ENCODE results near the gene ADM5.

GRCh38 chr19:49651029-49651819 is 38.2 kb upstream of the ADM5 start:
- TF ChIP-seq, protein P1, sequence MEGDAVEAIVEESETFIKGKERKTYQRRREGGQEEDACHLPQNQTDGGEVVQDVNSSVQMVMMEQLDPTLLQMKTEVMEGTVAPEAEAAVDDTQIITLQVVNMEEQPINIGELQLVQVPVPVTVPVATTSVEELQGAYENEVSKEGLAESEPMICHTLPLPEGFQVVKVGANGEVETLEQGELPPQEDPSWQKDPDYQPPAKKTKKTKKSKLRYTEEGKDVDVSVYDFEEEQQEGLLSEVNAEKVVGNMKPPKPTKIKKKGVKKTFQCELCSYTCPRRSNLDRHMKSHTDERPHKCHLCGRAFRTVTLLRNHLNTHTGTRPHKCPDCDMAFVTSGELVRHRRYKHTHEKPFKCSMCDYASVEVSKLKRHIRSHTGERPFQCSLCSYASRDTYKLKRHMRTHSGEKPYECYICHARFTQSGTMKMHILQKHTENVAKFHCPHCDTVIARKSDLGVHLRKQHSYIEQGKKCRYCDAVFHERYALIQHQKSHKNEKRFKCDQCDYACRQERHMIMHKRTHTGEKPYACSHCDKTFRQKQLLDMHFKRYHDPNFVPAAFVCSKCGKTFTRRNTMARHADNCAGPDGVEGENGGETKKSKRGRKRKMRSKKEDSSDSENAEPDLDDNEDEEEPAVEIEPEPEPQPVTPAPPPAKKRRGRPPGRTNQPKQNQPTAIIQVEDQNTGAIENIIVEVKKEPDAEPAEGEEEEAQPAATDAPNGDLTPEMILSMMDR (IDR thresholded peaks at IDR 0.05) = no peak
- no peak for TF ChIP-seq POLR2A (IDR thresholded peaks at IDR 0.05)
